Measurements from ENCODE around the gene ST7L.
A peak's percentile ranks its signal among the peaks of the same experiment; 100 is the strongest.
"Not testable (repeated sequence)": the region's sequence is repeated elsewhere in the genome, so short reads cannot be mapped to it uniquely, and the experiment has no call there.

ST7L gene

DNA sequence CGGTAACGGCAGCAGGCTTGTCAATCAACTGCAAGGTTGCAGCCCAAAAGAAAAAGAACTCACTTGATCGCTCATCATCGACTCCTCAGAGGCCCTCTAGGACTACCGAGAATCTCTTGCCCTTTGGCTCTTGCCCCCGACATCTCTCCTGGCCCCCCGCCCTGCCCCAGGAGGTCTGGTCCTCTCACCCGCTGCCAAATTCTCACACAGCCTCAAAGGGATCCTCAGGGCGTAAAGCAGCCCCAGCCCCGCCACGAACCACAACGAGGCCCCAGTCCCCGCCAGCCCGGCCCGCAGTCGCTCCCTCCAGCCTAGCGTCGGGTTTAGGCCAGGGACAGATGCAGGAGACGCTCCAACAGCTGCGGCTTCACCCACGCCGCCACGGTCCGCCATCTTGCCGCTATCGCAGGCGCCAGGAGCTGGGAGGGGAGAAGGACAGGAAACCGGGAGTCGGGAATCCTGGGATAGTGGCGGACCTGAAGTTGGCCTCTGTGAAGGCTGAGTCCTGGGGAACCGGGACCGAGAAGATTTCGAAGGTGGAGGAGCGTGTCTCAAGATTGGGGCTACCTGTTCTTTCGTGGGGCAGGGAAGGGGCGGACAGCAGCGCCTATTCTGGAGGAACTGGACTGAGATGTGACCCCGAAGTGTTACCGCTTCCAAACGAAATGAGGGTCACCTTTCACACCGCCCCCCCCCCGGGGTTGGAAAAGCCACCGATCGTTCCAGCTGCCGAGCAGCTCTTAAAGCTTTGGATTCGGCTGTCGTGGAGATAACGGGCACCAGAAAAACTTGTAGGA is at the start of gene ST7L:
ST7L (minus strand) TSS at position 421 of the 797 bp plus-strand sequence; CDS start at position 393, 28 bp downstream.
- DNase-seq: peak; percentile 10

DNA sequence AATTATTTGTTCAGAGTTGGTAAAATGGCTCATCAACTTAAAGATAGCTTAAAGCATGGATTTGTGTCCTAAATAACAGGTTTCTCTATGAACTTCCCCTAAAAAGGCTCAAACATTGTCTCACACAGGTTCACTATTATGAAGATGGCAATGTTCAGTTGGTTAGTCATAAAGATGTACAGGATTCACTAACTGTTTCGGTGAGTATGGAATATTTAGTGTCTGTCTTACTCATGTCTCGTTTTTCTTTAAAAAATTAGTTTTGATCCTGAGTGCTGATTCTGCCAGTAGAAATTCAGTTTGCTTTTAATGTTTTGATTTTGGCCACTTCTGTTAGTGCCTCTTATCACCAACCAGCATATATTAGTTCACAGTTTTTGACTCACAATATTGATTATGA is 48.0 kb upstream of the ST7L start:
- DNase-seq: no peak

- no peak for DNase-seq
Measured at GRCh38 chr1:112665857-112666256, 46.9 kb upstream of the ST7L start.

- DNase-seq: no peak
Measured at GRCh38 chr1:112651205-112651604, 32.3 kb upstream of the ST7L start.

DNA sequence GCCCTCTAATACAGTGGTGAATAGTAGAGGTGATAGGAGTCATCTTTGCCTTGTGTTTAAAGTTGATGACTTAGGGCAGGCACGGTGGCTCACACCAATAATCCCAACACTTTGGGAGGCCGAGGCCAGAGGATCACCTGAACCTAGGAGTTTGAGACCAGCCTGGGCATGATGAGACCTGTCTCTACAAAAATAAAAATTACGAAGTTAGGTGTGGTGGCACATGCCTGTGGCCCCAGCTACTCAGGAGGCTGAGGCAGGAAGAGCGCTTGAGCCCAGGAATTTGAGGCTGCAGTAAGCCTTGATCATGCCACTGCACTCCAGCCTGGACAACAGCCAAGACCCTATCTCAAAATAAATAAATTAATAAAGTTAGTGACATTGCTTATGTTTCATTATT is 27.3 kb upstream of the ST7L start:
- DNase-seq: no peak

DNA sequence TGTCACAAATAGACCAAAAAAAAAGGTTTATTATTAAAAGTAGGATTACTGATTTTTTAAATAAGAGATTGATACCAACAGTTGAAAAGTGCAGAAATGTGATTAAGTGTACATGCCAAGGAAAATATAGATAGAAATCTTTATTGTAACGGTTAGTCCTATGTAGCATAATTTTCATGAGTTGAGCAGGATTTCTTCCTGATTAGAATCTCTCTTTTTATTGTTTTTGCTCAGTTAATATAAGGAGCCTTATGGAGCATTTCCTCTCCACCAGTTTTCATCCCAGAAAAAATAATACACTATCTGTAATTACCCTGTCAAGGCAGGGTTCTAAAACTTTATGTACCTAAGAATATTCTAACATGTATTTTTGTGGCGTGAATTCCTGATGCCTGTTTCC is 24.1 kb upstream of the ST7L start:
- no peak for DNase-seq

GRCh38 chr1:112640437-112640836 is 21.5 kb upstream of the ST7L start:
- not testable (repeated sequence) for DNase-seq

GRCh38 chr1:112638110-112638428 is 19.1 kb upstream of the ST7L start:
- DNase-seq: no peak

DNA sequence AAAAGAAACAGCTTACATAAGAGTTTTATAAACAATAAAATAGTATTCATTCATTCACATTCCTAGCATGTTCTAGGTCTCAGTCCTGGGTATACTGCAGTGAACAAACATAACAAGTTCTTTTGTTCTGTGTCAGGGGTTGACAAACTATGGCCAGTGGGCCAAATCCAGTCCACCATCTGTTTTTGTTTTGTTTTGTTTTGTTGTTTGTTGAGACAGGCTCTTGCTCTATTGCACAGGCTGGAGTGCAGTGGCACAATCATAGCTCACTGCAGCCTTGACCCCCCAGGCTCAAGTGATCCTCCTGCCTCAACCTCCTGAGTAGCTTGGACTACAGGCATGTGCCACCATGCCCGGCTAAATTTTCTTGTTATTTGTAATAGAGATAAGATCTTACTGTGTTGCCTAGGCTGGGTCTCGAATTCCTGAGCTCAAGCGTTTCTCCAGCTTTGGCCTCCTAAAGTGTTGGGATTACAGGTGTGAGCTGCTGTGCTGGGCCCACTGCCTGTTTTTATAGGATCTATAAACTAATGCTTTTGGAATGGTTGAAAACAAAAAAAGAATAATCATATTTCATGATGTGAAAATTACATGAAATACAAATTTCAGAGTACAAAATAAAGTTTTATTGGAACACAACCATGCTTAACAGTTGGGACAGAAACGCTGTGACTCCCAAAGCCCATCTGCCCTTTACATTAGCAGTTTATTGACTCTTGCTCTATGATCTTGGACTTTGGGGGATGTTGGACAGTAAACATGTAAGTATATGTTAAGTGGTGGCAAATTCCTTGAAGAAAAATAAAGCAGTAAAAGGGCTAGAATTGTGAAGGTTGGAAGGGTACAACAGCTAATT is 18.5 kb upstream of the ST7L start:
- DNase-seq: no peak

GRCh38 chr1:112636597-112637253 is 17.8 kb upstream of the ST7L start:
- no peak for DNase-seq

- no peak for DNase-seq
Measured at GRCh38 chr1:112636056-112636455, 17.1 kb upstream of the ST7L start.

DNA sequence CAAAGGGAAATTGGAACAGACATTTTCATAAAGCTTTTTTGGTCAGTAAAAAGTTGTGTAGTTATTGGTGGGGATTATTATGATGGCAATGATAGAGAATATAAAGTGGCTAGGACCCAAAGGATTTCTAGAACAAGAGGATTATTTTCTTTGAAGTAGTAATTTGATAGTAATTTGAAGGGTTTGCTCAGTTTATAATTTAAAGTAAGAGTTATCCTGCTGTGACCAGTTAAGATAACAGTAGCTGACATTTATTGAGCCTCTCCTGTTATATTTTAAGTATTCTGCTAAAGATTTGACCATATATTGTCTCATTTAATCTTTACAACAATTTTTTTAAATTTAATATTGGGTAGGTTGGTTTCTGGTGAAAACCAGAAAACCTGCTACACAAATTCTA is 15.4 kb upstream of the ST7L start:
- DNase-seq: no peak

GRCh38 chr1:112633628-112634027 is 14.7 kb upstream of the ST7L start:
- DNase-seq: no peak

DNA sequence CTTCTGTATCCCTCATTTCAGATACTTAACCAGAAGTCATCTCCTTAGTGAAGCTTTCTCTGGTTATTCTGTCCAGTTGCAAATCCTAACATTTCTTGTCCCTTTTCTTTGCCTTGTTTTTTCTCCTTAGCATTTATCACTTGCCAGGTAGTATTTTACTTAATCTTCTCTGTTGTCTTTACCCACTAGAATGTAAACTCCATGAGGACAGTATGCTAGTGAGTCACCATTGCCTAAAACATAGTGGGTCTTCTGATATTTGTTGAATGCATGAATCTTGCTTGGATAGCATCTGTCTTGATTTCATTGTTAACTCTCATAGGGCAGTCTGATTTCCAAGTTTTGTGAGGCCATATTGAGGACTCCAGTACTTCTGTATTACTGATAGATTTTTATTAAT is 10.3 kb upstream of the ST7L start:
- DNase-seq: no peak

GRCh38 chr1:112628516-112628915 is 9.6 kb upstream of the ST7L start:
- no peak for DNase-seq

- no peak for DNase-seq
Measured at GRCh38 chr1:112626887-112627286, 7.9 kb upstream of the ST7L start.

DNA sequence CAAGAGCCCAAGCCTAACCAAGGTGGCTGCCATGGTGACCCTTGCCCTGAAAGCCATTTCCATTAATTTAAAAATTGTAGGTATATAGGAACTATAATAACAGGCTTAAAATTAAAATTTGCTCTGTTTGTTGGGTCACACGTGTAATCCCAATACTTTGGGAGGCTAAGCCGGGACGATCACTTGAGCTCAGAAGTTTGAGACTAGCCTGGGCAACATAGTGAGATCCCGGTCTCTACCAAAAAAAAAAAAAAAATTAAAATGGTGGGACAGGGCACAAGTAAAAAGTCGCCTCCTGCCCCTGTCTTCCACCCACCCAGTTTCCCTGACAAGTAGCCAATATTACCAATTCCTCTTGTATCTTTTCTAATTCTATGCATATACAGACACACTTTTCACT is 7.3 kb upstream of the ST7L start:
- no peak for DNase-seq

DNA sequence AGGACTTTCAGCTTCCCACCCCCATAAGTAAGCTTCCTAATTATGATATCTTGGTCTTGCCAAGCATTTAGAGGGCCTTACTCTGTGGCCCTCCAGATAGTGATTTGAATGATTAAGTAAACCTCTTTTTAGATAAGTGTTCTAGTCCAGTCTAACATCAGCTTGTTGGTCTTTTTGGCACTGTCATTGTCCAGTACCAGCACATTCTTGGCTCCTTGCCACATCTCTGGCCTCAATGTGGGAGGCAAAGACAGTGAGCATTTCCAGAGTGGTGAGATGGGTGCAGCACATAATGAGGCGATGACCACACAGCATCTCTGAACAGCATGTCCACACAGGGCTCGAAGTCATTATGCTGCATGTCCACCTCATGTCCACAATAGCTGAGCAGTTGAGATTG is 6.8 kb upstream of the ST7L start:
- no peak for DNase-seq

- not testable (repeated sequence) for DNase-seq
Measured at GRCh38 chr1:112624493-112624892, 5.6 kb upstream of the ST7L start.

DNA sequence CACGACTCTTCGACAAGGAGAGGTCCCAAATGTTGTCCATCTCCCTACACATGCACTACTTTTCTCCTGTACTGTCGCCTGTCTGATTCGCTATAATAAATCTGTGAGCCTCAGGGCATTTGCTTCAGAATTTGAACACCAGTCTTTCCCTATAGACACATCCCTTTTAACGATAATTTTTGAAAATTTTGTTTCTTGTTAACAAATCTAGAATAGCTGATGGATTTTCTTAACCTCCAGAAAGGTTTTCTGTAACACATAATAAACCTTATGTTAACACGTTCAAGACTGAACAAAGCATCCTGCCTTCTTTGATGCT is 1.4 kb upstream of the ST7L start:
- no peak for DNase-seq

DNA sequence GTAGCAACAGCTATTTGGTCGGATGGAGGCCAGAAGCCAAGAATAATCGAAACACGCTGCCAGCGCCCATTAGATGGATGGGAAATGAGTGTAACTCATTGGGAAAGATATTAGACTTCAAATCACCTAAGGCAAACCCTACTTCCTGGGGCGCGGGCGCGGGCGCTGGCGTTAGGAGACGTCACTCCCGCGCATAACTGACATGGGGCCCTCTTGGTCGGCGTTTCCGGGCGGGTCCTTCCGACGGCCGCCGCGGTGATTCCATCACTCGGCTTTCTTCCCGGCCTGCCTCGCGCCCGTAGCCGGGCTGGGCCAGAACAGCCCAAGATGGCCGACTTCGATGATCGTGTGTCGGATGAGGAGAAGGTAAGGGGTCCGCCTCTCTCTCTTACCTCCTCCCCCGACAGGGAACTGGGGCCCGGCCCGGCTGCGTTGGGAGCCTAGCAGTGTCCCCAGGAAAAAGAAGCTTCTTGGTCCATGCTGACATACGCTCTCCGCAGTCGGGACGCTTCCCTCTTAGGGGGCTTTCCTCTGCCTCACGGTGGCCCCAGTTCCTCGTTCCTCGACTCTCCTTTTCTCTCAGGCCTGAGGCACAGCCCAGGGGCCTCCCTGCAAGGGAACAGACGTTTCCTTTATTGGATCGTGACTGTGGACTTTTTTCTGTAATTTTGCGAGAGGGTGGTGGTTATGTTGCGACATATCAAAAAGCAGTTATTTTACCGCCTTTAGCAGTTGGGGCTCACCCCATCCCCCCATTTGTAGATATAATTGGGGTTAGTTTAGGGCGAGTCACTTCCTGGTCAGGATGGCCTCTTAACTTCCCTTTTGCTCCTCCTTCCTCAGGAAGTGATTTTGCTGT is 806 bp upstream of the ST7L start, which contains the start of gene CAPZA1:
CAPZA1 (plus strand) TSS at position 315 of the 859 bp plus-strand sequence; CDS start at position 328, 13 bp downstream.
- peak; percentile 38 for DNase-seq

- DNase-seq: no peak
Measured at GRCh38 chr1:112618114-112618720, 724 bp downstream of the ST7L start.
